ENCODE results near the gene CDK1.

Gene CDK1

GRCh38 chr10:60778214-60778970 lies at the start of gene CDK1:
Gene CDK1, plus strand, starts transcription at chr10:60778478. Its CDS starts 1,688 bp downstream, at chr10:60780166.
- DNase-seq (ENCODE audit: low spot score): peak; percentile 98

DNA sequence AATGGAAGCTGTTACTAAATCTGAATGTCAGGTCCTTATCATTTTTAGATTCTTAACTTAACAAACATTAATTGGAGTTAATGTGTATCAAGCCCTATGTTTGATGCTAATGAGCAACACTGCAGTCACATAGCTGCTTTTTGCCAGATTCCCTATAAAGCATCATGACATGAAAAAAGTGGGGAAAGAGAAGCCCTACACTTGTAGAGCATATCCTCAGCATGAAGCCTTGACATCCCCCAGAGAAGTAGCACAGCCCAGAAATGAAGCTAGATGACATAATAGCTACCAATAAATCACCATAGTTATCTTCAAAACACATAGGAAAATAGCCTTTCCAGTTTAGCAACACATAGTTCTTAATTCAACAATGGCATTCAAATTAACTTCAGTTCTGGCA lies 49.2 kb upstream of the CDK1 start:
- DNase-seq (ENCODE audit: low spot score): no peak

GRCh38 chr10:60731134-60731885 lies 47.0 kb upstream of the CDK1 start:
- DNase-seq (ENCODE audit: low spot score): peak; percentile 16

DNA sequence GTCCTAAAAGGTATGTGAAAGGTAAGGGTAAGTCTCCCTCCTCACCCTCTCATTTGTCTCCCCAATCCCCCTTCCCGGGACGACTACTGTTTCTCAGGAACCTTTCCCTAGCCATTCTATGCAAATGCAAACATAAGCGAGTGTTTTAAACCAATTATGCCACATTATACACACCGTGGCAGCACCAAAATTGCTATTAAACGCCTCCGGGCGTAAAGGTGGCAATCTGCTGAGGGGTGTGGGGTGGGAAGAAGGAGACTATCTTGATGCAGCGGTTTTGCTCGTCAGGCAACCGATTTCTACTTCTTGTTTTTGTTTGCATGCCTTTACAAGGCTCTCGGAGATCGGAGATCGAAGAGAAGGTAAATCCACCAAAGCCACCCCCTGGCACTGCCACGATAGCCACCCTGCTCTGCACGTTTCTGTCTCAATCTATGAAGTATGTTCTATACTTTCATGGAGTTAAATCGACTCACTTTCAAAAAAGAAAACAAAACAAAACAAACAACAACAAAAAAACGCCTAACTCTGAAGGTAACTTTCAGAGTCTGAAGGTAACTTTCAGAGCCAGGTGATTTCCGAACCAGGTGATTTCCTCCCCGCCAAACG lies 46.0 kb upstream of the CDK1 start:
- DNase-seq (ENCODE audit: low spot score): no peak

DNA sequence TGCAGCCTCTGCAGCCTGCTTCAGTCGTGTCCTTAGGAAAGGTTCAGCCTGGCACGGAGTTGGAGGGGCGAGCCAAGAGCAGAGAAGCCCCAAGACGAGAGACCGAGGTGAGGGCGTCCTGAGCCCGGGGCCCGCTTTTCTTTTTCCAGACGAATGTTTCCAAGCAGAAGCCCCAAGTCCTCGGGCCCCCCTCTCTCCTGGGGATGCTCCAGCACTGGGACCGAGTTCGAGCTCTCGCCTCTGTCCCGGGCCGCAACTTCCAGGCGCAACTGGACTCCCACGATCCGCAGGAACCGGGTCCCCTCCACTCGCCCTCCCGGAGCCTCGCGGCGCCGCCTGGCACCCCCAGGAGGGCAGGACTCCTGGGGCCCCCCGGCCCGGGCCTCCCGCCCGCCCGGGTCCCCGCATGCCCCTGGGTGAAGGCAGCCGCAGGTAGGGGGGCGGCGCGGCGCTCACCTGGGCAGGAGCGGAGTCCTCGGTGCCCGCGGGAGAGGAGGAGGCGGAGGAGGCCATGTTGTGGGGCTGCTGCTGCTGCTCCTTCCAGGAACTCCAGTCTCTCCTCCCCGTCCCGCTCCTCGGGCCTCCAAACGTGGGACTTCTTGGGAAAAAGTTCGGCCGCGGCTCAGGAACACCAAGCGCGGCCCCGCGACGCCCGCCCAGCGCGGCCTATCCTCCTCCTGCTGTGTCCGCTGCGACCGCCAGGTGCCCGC lies 45.3 kb upstream of the CDK1 start:
- peak; percentile 45 for DNase-seq (ENCODE audit: low spot score)

GRCh38 chr10:60733517-60733822 lies 44.8 kb upstream of the CDK1 start:
- peak; percentile 64 for DNase-seq (ENCODE audit: low spot score)

DNA sequence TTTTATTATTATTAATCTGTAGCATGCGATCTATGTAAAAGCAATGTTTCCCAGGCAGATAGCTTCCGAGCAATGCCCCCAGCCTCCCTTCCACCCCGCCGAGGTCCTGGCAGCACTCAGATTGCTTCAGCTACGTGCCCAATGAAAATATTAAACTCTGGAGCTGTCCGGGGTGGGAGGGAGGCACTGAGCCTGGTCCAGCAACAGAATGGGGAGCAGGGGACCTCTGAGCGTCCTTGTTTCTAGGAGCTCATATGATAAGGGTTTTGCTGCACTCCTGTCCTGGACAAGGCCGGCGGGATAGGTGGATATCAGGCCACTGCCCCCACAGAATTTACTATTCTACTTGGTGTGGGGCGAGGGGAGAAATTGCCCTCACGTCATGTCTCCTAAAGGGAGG lies 44.5 kb upstream of the CDK1 start:
- no peak for DNase-seq (ENCODE audit: low spot score)

GRCh38 chr10:60734226-60734625 lies 44.1 kb upstream of the CDK1 start:
- no peak for DNase-seq (ENCODE audit: low spot score)

DNA sequence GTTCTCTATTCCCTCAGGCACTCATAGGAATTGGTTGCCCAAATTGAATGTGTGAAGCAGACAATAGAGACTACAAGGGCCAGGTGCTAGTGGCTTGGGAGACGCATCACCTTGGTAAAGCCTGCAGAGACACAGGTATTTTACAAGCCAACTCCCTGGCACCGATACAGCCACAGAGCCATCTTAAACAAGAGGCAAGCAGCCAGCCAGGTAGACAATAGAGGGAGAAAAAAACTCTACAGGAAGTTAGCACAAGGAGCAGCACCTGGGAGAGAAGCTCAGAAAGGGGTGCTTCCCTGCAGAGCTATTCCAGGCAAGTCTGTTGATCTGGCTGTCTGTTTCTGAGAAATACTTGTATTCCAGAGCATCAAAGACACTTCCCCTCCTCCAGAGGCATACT lies 43.0 kb upstream of the CDK1 start:
- DNase-seq (ENCODE audit: low spot score): no peak

- DNase-seq (ENCODE audit: low spot score): no peak
Observed at GRCh38 chr10:60737242-60737641, 41.0 kb upstream of the CDK1 start.

DNA sequence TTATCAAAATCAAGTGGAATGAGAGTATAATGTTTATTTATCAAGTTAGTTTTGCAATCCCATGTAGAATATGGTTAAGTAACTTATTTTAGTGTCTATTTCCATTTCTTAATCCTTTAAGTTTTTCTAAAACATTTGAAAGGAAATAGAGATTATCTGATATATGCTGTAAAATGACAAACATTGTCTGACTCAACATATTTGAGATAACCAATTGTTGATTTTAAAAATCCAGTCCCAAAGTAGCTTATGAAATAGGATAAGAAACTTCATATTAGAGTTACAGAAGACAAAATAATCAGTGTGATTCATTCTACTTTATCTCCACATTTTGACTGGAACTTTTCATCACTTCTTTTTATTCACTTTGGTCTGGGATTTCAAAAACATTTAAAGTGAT lies 38.7 kb upstream of the CDK1 start:
- no peak for DNase-seq (ENCODE audit: low spot score)

- DNase-seq (ENCODE audit: low spot score): no peak
Observed at GRCh38 chr10:60742512-60742911, 35.8 kb upstream of the CDK1 start.

DNA sequence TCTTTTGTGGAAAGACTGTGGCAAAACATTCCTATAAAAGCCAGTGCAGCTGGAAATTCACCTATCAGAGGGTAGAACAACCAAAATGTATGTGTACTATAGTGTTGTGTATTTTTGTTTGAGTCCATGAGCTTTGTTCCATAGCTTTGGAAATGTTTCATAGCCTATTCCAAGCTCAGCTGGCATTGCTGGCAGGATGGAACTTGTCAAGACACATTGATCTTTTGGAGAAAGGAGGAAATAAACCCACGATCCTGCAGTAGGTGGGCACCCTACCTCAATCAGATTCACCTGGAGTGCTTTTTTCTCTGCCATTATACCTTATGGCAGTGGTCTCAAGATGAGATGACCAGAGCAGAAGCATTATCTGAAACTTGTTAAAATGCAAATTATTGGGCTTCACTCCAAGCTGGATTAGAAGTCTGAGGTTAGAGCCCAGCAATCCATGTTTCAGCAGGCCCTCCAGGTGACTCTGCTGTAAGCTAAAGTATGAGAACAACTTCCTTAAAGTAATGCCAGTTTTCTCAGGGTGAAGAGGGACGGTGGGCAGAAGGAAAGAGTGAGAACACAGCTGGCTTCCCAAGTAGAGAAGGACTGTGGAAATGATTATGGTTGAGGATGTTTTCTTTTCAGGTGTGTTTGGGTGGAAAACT lies 30.3 kb upstream of the CDK1 start:
- no peak for DNase-seq (ENCODE audit: low spot score)

- DNase-seq (ENCODE audit: low spot score): no peak
Observed at GRCh38 chr10:60753152-60753551, 25.1 kb upstream of the CDK1 start.

- DNase-seq (ENCODE audit: low spot score): no peak
Observed at GRCh38 chr10:60753817-60754216, 24.5 kb upstream of the CDK1 start.

DNA sequence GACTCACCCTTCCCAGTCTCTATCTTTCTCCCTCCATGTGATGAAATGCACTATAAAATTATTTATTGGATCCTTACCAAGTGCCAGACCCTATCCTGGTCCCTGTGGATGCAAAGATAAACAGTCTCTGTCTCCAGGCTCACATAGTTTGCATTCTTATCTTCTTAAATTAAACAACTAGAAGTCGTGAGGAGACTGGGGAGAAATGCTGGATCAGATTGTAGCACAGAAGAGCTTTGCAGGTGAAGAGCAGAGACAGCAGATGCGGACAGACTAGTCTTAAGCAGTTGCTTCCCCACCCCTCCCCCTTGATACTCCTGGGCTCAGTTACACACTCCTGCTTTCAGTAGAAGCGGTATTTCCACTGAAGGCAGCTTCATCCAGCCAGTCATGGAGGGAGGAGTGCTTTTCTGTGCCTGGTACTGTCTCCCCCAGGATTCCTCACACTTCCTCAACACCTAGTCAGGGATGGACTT lies 20.8 kb upstream of the CDK1 start:
- DNase-seq (ENCODE audit: low spot score): no peak

- DNase-seq (ENCODE audit: low spot score): no peak
Observed at GRCh38 chr10:60759181-60759580, 19.1 kb upstream of the CDK1 start.

DNA sequence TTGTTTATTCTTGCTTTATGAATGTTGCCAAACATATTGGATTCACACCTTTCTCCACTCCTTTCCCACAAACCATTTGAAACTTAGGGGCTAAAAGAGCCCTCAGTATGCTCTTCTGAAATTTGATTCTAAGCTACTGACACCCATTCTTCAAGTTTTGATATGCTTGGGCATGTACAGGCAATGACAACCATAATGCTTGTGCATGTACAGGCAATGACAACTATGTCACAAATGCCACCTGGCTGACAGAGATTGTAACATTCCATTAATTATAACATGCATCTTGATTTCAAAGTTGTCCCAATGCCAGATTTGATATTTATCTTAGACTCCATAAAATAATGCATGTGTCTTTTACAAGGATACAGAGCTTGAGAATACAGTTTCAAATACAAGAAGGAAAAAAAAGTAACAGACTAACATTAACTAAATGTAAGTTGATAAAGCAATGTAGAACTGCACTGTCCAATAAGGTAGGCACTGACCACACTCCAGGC lies 17.5 kb upstream of the CDK1 start:
- no peak for DNase-seq (ENCODE audit: low spot score)

- no peak for DNase-seq (ENCODE audit: low spot score)
Observed at GRCh38 chr10:60762554-60762953, 15.7 kb upstream of the CDK1 start.

DNA sequence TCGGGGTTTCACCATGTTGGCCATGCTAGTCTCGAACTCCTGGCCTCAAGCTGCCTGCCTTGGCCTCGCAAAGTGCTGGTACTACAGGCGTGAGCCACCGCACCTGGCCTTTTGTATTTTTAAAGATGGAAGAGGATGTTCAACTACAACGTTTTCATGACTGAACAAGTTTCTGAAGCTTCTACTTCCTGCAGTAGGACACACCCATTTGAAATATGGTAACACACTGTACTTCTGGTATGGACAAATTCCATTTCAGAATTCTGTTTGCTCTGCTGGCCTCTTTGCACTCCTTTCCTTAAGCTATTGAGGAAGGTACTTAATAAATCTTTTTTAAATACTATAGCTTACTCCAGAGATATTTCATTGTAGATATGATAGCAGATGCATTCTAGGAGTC lies 10.9 kb upstream of the CDK1 start:
- no peak for DNase-seq (ENCODE audit: low spot score)

- DNase-seq (ENCODE audit: low spot score): no peak
Observed at GRCh38 chr10:60769406-60769805, 8.9 kb upstream of the CDK1 start.

GRCh38 chr10:60777696-60778213 lies 523 bp upstream of the CDK1 start:
- no peak for DNase-seq (ENCODE audit: low spot score)
